Brain pericyte (primary cell): ENCODE measurements around the gene LINGO1.

Source experiments
- DNase-seq: peaks from one replicate; pipeline ENCODE4 v3.0.0-alpha.2; 2012; ENCODE audit warnings: low read depth, low spot score

The LINGO1 gene

DNA sequence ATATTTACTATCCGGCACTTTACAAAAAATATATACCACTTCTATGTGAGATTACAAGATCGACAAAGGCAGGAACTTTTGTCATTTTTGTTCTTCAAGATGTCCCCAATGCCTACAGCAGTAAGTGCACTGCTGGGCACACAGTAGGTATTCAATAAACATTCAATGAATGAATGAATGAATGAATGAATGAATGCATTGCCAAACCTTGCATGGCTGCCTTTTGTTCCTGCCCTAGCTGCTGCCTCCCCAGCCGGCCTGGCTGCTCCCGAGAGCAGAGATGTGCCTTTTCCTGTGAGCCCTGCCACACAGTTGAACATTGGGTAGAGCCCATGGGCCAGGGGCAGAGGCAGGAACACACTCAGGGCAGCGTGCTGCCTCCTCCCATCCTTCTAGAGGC is 37.5 kb downstream of the LINGO1 start:
- no peak for DNase-seq

DNA sequence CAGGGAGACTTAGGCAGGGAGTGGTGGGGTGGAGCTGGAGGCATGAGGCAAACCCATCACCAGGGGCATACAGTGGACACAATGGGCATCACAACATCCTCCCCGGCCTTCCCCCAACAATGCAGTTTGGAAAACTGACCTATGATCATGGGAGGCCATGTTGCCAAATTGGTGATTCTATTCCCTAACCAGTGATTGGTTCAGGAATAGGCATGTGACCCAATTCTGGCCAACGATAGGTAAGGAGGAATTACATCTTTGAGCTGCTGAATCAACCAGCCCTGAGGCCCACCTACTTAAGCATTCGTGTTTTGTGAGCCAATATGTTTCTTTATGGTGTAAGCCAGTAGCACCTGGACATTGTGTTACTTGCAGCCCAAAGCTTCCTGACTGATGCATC is 40.0 kb downstream of the LINGO1 start:
- DNase-seq, result no peak

DNA sequence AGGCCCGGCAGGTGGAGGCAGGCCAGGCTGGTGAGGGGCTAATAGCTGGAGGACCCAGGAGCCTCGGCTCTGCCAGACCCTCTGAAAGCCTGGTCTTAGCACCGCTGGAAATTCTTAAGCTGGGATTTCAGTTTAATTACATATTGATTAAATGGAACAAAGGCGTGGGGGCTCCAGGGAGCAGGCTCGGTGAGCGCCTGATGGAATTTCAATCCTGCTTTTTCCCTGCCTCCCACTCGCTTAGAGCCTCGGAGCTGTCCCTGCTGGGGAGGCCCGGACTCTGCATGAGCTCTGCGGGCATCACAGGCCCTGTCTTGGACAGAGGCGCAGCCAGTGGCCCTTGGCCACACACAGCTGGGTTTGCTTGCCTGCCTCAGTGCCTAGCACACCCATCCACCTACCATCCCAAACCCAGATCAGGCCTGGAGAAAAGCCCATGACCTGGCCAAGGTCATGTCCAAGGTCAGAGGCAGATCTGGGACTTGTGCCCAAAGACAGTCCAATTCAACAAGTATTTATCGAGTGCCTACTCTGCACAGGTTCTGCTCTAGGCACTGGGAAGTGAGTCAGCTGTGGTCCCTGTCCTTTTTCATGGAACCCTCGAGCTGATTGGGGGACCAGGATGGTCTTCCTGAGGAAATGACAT is 40.6 kb downstream of the LINGO1 start:
- no peak for DNase-seq

DNA sequence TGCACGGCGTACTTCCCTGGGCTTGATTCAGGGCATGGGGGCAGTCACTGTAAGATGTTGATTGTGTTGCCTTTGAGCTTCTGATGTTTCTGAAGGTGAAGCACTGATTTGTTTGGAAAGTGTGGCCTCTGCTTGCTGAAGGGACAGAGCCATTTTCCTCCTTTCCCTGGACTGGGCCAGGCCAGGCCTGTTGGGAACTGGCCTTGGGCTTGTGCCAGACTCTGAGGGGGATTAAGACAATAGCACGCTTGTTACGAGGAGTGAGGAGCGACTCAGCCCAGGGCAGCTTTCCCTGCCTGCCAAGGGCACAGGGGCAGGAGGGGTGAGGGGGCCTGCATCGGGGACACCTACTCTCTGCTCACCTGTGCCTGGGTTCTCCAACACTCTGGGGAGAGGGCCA is 42.9 kb downstream of the LINGO1 start:
- no peak for DNase-seq

DNA sequence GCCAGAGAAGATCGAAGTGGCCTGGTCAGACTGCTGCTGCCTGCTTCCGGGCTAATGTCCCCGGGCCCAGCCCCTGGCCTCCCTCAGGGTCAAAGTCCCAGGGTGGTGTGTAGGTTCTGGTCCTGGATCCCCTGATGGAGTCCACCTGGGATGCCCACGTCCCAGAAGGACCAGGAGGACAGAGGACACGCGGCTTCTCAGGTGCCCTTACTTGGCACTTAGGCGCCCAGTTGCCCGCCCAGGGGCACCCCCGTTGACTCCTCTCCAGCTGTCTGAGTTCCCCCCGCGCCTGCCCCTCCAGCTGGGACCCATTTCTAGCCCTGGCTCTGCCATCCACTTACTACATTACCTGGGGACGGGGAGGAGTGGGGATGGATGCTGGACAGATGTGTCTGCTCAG is 44.6 kb downstream of the LINGO1 start:
- no peak for DNase-seq

DNA sequence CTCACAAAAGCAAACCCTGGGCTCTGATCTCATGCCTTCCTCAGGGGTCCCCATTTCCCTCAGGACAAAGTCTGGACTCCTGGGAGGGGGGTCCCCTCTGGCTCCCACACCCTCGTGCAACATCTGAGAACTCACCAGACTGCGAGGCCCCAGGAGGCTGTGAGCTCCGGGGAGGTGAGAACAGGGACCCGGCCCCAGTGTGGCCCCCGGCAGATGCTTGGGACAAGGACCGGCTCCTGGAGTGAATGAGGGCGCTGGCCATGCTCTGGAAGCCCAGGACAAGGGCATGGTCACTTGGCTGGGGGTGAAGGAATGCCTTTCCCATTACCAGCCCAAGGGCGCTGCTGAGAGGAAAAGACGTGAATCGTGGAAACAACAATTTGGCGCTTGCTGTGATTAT is 48.0 kb downstream of the LINGO1 start:
- DNase-seq, result no peak

DNA sequence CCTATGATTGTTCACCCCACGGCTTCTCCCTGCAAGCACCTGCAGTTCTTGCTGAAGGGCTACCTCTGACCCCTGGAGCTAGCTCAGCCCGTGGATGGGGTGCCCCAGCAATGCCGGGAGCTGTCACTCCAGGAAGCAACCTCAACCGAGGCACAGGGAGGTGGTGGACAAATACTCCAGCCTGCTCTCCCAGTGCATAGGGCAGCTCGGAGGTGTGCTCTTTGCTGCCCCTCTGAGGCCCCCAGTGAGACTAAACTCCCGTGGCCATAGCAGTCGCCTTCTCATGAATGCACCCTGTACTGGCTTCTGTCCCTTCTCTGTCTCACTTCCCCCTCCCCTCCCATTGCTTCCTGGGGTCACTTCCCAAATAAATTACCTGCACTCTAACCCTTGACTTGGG is 48.5 kb downstream of the LINGO1 start:
- no peak for DNase-seq

DNA sequence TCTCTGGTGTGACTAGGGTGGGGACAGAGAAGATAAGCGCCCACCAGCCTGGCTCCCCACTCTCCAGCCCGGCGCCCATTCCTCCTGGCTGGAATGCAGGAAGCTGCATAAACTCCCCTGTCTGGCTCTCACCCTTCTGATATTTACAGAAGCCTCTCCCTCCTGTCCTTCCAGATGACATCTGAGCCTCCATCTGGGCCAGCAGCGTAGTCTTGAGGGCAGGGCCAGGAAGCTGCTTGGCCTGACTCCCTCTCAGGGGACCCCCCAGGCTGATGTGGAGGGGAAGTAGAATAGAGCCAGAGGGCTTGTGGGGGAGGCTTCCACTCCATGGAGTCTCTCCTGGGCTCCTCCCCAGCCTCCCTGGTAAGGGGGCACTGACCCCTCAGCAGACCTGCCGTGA is 49.9 kb downstream of the LINGO1 start:
- no peak for DNase-seq

DNA sequence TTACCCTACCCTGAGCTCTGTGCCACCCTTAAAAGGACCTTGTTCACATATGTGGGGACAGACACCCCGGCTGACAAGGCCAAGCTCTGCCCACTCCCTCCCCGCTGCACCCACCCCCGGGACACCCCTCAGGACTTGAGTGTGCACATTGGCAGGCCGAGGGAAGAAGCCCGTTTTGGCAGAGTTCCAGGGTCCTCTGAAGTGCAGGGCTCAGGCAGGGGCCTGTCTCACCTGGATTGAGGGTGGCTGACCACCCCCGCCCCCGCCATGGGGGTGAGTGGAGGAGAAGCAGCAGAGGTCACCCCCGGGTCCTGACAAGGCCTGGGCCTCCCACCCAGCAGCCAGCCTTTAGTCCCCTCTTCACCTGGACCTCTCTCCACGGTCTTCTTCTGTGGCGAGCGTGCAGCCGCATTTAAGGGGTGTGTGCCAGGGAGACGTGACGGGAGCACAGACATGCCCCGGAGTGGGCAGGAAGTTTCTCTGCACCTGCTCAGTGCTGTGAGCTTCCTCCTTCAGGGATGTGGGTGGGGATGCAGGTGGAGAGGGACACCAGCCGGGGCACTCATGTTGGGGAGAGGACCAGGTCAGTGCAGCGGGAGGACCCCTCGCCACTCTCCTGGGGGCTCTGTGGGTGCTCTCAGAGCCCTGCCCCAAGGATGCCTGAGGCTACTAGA is 50.7 kb downstream of the LINGO1 start:
- DNase-seq, result no peak

DNA sequence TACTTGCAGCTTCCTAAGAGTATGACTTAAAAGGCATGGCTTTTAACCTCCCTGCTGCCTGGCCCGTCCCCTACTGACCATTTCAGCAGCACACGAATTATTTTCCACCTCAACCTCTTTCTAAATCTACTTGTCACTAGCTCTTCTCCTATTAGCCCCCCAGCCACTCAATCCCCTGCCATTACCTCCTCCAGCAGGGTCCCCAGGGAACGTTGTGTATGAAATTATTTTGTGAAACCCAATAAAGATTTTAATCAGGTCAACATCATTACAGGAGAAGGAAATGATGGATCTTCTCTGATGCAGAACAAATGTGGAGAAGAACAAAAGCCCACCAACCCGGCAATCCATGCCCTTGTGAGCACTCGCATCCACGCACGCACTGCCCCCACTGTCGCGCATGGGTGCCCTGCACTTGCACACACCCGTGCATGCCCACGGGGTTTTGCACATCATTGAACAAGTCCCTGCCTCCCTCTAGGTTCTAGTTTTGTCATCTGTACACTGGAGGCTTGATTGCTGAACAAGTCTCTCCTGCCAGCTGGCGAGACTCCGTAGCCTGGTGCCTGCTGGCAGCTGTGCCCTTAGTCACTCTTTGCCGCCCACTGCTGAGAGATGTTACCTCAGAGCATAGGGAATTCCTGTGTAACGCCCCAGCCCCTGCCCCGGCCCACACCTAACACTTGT is 51.6 kb downstream of the LINGO1 start:
- no peak for DNase-seq

DNA sequence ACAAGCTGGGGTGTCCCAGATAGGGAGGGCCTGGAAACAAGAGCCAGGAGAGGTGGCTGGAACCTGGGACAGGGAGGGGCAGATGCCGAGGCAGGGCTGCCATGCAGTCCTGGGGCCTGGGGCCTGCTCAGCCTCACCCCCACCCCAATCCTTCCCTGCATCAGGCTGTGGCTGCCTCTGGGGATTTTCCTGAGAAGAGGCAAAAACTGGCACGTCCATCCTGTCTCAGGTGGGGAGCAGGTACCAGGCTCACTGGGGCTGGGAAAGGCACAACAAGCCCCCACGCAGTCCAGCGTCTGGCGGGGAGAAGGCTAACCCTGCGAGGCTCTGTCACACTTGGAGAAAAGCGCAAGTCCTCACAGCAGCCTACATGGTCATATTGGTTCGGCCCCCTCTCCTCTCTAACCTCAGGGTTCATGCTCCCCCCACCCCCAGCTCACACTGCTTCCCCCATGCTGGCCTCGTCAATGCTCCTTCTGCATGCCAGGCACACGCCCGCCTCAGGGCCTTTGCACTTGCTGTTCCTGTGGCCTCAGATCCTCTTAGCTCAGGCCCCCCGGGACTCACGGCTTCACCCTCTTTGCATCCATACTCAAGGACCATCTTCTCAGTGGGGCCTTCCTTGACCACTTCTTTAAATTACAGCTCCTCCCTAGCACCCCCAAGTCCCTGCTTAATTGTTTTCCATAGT is 53.1 kb downstream of the LINGO1 start:
- DNase-seq, result no peak

DNA sequence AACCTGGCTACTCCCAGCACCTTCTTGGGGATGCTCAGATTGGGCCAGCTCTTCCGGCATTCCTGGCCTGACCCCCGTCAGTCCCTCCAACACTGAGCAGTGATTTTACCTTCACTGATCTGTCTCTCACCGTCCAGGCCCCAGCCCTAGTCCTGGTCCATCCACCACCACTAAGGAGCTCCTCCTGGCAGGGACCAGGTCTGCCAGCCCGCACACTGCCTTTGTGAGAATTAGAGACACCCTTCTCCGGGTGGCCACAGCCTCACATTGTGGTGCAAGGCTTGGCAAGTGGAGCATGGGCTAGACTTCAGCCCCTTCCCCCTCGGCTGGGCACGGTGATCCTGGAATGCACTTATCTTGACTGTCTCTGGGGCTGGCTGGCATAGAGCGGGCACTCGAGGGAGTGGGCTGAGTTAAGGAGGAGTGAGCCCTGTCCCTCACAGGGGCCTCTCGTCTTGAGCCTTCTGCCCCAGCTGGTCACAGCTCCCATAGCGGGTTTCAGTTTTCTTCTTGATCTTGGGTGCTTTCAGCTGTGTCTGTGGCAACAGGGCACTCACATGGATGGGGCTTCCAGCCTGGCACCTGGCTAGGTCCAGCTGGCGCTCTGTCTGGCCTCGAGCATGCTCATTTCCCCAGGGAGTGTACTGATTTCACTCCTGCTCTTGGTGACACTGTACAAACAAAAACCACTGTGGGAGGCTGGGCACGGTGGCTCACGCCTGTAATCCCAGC is 53.9 kb downstream of the LINGO1 start:
- no peak for DNase-seq

DNA sequence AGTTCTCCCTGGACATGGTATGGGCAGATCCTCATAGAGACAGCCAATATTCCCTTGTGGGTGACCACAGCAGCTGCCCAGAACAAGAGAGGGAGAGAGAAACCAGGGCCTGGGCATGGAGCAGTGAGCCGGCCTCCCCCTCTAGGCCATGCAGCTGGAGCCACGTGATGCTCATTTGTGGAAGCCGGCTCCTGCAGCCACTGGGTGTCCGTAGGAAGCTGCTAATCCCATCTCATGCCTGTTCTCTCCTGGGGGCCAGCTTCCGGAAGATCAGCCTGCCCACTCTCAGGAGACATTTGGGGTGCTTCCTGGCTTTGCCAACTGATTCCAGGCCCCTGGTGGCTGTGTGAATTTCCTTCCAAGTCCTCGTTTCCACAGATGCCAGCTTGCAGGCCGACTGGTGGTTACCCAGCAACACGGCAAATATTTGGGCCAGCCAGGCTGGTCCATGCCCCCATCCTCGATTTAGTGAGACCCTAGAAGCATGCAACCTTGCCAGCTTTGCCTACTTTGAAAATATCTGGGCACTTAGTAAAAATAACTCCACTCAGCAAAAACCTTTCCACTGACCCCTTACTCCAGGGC is 55.3 kb downstream of the LINGO1 start:
- DNase-seq, result no peak

DNA sequence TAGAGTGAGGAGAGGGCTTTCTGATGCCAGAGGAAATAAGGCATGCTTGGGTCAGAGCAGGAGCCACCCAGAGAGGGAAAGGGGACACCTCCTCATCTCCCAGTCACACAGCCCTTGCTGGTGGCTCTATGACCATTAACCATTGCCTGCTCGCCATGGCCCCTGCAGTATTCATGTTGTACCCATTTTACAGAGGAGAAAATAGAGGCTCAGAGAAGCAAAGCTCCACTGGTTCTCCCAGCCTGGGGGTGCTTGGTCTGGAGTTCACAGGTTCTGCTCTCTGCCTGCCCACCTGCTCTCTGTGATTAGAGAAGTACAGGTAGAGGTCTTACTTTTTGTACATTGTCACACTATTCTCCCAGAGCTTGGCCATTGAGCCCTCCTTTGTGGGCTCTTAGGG is 56.2 kb downstream of the LINGO1 start:
- no peak for DNase-seq

DNA sequence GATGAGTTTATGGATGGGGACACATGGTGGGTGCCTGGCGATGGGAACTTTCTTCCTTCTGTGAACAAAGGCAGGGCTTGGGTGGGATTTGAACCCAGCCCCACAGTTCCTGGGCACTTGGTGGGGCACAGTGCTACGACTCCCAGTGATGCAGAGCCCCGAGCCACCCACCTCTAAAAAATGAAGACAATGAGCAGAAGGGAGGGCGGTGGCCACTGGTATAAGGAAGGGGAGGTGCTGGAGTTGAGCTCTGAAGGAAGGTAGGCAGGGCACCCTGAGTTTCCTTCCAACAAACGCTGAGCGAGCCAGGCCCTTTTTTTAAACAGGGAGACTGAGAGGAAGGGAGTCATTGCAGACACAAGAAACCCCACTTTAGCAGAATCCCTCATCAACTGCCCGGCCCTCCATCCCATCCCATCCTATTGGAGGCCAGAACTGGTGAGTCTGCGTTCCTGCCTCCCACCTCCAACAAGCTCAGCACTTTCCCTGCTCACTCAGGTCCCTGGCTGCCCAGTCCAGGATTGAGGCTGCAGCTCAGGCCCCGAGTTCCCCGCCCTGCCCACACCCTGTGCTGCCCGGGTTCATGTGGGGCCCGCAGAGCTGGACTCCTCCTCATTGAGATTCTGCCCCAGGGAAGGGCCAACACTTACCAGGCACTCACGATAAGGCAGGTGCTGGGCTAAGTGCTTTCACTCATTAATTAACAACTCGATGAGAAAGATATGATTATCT is 57.3 kb downstream of the LINGO1 start:
- DNase-seq, result no peak

DNA sequence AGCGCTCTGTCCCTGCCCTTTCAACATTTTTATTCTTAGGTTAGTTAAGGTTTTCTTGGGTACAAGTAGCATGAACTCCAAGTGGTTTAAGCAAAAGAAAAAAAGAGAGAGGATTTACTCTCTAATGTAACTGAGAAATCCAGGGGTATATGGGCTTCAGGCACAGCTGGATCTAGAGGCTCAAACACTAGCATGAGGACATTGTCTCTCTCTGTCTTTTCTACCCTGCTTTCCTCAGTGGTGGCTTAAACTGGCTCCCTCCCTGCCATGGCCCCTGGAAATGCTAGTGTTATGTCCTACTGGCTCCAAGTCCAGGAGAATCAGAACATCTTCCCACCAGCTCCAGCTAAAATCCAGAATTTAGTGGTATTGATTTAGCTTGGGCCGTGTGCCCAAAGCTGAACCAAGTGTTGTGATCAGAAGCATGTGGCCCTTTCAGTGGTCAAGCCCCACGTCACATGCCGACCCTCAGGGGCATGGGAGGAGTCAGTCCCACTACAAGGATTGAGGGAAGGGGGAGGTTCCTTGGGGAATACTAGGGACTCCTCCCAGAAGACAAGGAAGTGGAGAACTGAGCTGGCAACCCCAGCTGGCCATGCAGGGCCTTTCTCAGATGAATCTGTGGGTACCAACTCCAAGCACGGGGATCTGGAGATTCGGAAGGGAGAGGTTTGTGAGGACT is 58.0 kb downstream of the LINGO1 start:
- no peak for DNase-seq

DNA sequence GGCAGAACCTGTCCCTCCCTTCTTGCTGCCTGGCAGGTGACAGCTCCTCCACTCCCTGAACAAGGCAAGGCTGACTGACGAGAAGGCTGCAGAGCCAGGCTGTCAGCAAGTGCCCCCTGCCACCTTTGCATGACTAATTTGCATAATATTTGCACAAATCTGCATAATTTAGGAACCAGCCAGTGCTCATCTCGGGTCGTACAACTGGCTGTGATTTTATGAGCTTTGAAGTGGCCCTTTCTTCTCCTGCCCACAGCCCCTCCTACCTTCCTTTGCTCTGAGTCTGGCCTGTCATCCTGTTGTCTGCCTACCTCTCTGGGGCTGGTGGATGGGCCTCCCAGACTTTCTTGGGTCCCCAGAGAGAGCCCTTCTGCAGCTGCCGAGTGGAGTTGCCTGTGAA is 58.9 kb downstream of the LINGO1 start:
- DNase-seq, result no peak

DNA sequence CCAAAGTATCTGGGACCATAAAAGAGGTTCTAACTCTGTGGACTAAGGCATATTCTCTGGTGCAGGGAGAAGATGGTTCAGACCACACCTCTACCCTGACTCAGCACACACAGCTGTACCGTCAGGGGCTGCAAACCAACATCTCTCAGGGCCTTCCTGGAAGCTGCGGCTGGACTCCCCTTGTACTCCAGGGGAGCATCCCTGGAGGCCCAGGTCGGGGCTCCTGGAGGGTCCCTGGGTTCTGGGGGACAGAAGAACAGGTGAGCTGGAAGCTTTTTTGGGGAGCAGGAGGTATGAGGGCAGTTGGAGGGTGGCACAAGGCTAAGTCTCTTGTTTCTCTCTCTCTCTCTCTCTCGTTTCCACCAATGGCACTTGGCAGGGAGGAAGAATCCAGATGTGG is 60.5 kb downstream of the LINGO1 start:
- DNase-seq, result no peak

DNA sequence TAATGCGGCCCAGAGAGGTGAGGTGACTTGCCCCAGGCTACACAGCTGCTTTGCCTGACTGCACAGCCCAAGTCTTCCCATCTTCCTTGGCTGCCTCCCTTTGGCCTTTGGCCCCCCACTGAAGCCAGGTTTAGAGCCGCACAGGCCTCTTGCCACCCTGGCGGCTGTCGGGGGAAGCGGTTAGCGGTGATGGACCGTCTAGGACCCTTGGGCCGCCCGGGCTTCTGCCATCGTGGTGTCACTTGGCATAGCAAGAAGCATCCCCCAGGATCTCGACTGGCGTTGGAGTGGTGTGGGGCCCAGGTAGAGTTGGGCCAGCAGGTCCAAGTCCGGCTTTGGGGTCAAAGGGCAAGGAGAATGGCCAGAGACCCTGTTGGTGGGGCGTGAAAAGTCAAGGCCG is 61.0 kb downstream of the LINGO1 start:
- DNase-seq, result no peak

DNA sequence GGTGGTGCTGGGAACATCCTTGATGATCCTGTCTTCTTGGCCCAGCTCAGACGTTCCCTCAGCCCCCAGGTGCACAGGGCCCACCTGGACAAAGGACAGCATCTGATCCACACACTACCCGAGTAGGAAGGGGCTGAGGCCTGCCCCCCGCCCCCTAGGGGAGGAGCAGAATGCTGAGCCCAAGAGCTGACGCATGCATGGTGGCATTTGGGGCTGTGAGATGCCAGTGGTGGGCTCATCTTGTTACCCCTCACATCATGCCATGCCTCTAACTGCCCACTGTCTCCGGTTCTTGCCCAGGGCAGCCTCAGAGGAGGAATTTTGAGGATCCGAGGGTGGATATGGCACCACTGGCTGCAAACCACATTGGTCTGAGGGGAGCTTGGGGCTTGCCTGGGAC is 61.5 kb downstream of the LINGO1 start:
- DNase-seq, result no peak
